H9 (cell line): Measurements from ENCODE around the gene WDR17. TPM values are rescaled to one million over a fixed set of nuclear protein-coding genes. Genes with fewer than 3 reads are reported as not detected.
A peak's percentile ranks its signal among the peaks of the same experiment; 100 is the strongest.

Experiments used
- DNase-seq: peaks from one replicate; pipeline ENCODE4 v3.0.0-alpha.2; 2017
- H2AFZ ChIP-seq: one replicate; pipeline ENCODE4 v1.6.1; 2013; ENCODE audit warnings: mild to moderate bottlenecking, low read length, control low read depth, moderate library complexity
- H2AK5ac ChIP-seq: 2 replicates; pipeline ENCODE4 v1.6.1; 2013; ENCODE audit warnings: low read length, control low read depth, mixed read lengths; ENCODE audit not compliant: insufficient read length
- H2BK120ac ChIP-seq: one replicate; pipeline ENCODE4 v1.6.1; 2013; ENCODE audit warnings: low read depth, mild to moderate bottlenecking, low read length, control low read depth, inconsistent platforms; ENCODE audit not compliant: poor library complexity, severe bottlenecking
- H2BK12ac ChIP-seq: 2 replicates; pipeline ENCODE4 v1.6.1; 2013; ENCODE audit warnings: low read length, control low read depth, mixed read lengths, low read depth; ENCODE audit not compliant: insufficient read length
- H2BK15ac ChIP-seq: 2 replicates; pipeline ENCODE4 v1.6.1; 2013; ENCODE audit warnings: low read depth, low read length, control low read depth
- H2BK20ac ChIP-seq: one replicate; pipeline ENCODE4 v1.6.1; 2013; ENCODE audit warnings: low read depth, mild to moderate bottlenecking, low read length, control low read depth, inconsistent platforms; ENCODE audit not compliant: poor library complexity, severe bottlenecking
- H2BK5ac ChIP-seq: 2 replicates; pipeline ENCODE4 v1.6.1; 2013; ENCODE audit warnings: low read length, control low read depth, mixed read lengths; ENCODE audit not compliant: insufficient read length
- H3K14ac ChIP-seq: 2 replicates; pipeline ENCODE4 v1.6.1; 2013; ENCODE audit warnings: low read length, control low read depth; ENCODE audit not compliant: insufficient read depth
- H3K18ac ChIP-seq: 2 replicates; pipeline ENCODE4 v1.6.1; 2013; ENCODE audit warnings: low read depth, mild to moderate bottlenecking, mixed read lengths, low read length, control low read depth; ENCODE audit not compliant: insufficient read length
- H3K23ac ChIP-seq: 2 replicates; pipeline ENCODE4 v1.6.1; 2013; ENCODE audit warnings: low read length, control low read depth, mixed read lengths, low read depth; ENCODE audit not compliant: insufficient read length
- H3K23me2 ChIP-seq: 2 replicates; pipeline ENCODE4 v1.6.1; 2013; ENCODE audit warnings: low read depth, mild to moderate bottlenecking, mixed read lengths, low read length, control low read depth; ENCODE audit not compliant: insufficient read length, poor library complexity, severe bottlenecking
- H3K27ac ChIP-seq: 2 replicates; pipeline ENCODE4 v1.5.1; 2013; ENCODE audit warnings: low read length, control low read depth, mixed read lengths, low read depth; ENCODE audit not compliant: insufficient read length
- H3K27me3 ChIP-seq: 2 replicates; pipeline ENCODE4 v1.6.1; 2013; ENCODE audit warnings: low read length, control low read depth, inconsistent platforms; ENCODE audit not compliant: insufficient read depth
- H3K4ac ChIP-seq: 2 replicates; pipeline ENCODE4 v1.6.1; 2013; ENCODE audit warnings: low read depth, mild to moderate bottlenecking, control low read depth, inconsistent platforms, low read length, moderate library complexity
- H3K4me1 ChIP-seq: 2 replicates; pipeline ENCODE4 v1.6.1; 2013; ENCODE audit warnings: low read length, control low read depth, inconsistent platforms; ENCODE audit not compliant: insufficient read depth
- H3K4me2 ChIP-seq: 2 replicates; pipeline ENCODE4 v1.6.1; 2013; ENCODE audit warnings: low read length, control low read depth, mixed read lengths; ENCODE audit not compliant: insufficient read length, insufficient read depth
- H3K56ac ChIP-seq: 2 replicates; pipeline ENCODE4 v1.6.1; 2013; ENCODE audit warnings: low read depth, mild to moderate bottlenecking, mixed read lengths, low read length, control low read depth; ENCODE audit not compliant: insufficient read length
- H3K79me1 ChIP-seq: 2 replicates; pipeline ENCODE4 v1.6.1; 2013; ENCODE audit warnings: low read depth, mild to moderate bottlenecking, moderate library complexity, low read length, control low read depth, inconsistent platforms; ENCODE audit not compliant: insufficient read depth, poor library complexity, severe bottlenecking
- H3K79me2 ChIP-seq: 2 replicates; pipeline ENCODE4 v1.6.1; 2013; ENCODE audit warnings: low read length, control low read depth, inconsistent platforms; ENCODE audit not compliant: insufficient read depth
- H3K9ac ChIP-seq: 2 replicates; pipeline ENCODE4 v1.6.1; 2013; ENCODE audit warnings: low read length, control low read depth, mixed read lengths; ENCODE audit not compliant: insufficient read length; ENCODE audit errors: extremely low read depth
- H3K9me3 ChIP-seq: one replicate; pipeline ENCODE4 v1.6.1; 2013; ENCODE audit warnings: low read depth, low read length, inconsistent platforms; ENCODE audit not compliant: control insufficient read depth
- H3T11ph ChIP-seq: one replicate; pipeline ENCODE4 v1.6.1; 2013; ENCODE audit warnings: mild to moderate bottlenecking, low read length, control low read depth, inconsistent platforms
- H4K20me1 ChIP-seq: one replicate; pipeline ENCODE4 v1.6.1; 2013; ENCODE audit not compliant: control insufficient read depth, insufficient read length, insufficient read depth
- H4K5ac ChIP-seq: 2 replicates; pipeline ENCODE4 v1.6.1; 2013; ENCODE audit warnings: low read depth, mild to moderate bottlenecking, mixed read lengths, low read length, control low read depth; ENCODE audit not compliant: insufficient read length
- H4K8ac ChIP-seq: replicated peaks from 2 replicates; pipeline ENCODE4 v1.6.1; 2013; ENCODE audit warnings: low read length, control low read depth, mixed read lengths, low read depth; ENCODE audit not compliant: insufficient read length
- H4K91ac ChIP-seq: 2 replicates; pipeline ENCODE4 v1.6.1; 2013; ENCODE audit warnings: low read depth, mild to moderate bottlenecking, moderate library complexity, mixed read lengths, low read length, control low read depth; ENCODE audit not compliant: insufficient read length
- H3K27ac Mint-ChIP-seq, 3 experiments: 2 replicates in 2 of 3; 3 replicates in 1 of 3; pipeline ENCODE4 v1.8.0; 2020 to 2021; ENCODE audit warnings: mixed read lengths in 3 of 3, mild to moderate bottlenecking in 1 of 3, moderate library complexity in 1 of 3
- H3K27me3 Mint-ChIP-seq: 2 replicates; pipeline ENCODE4 v1.8.0; 2021; ENCODE audit warnings: low read depth, mild to moderate bottlenecking, moderate library complexity, mixed read lengths
- H3K36me3 Mint-ChIP-seq, 3 experiments: 2 replicates in 2 of 3; 3 replicates in 1 of 3; pipeline ENCODE4 v1.8.0; 2020 to 2021; ENCODE audit warnings: low read depth in 3 of 3, mixed read lengths in 3 of 3; ENCODE audit not compliant: insufficient read depth in 1 of 3
- H3K4me1 Mint-ChIP-seq, 2 experiments: 2 replicates each; pipeline ENCODE4 v1.8.0; 2020; ENCODE audit warnings: mixed read lengths in 2 of 2
- H3K4me3 Mint-ChIP-seq, 2 experiments: 2 replicates in 1 of 2; 3 replicates in 1 of 2; pipeline ENCODE4 v1.8.0; 2020 to 2021; ENCODE audit warnings: mild to moderate bottlenecking in 2 of 2, mixed read lengths in 2 of 2, moderate library complexity in 1 of 2
- H3K9me3 Mint-ChIP-seq, 2 experiments: 2 replicates in 1 of 2; 3 replicates in 1 of 2; pipeline ENCODE4 v1.8.0; 2020; ENCODE audit warnings: mild to moderate bottlenecking in 2 of 2, mixed read lengths in 2 of 2, moderate library complexity in 1 of 2
- WGBS: extraction: QIAGEN DNeasy Blood & Tissue Kit; methylation state at CpG from one replicate; pipeline ENCODE4 v1.1.7; 2013; ENCODE audit warnings: missing lambda C conversion rate, low lambda C conversion rate, mixed read lengths; ENCODE audit not compliant: insufficient read length; ENCODE audit errors: extremely low coverage; 5-methylcytosine and 5-hydroxymethylcytosine counted together
- total RNA-seq: library from RNA; stranded (reverse); gene quantifications from 2 replicates; pipeline ENCODE4 v1.2.1, GENCODE V29; 2021
- TF ChIP-seq, protein P1 (sequence below): fragments of 200-600 bp; sonication (generic); conservative IDR thresholded peaks from 3 replicates; pipeline ENCODE4 v1.8.0; 2021; ENCODE audit warnings: antibody characterized with exemption, mild to moderate bottlenecking

WDR17 gene
- total RNA-seq, 1 experiment from 2014 or later = 2.6 TPM

- H3K79me2 ChIP-seq = no peaks in the 10 kb centered on the region
- H2BK15ac ChIP-seq = no peak overlapping the region
- H2AFZ ChIP-seq = peak overlapping the region; percentile 56
- H3K27ac ChIP-seq = no peak overlapping the region
- H3K4me2 ChIP-seq = no peak overlapping the region
- H2AK5ac ChIP-seq = no peak overlapping the region
- Mint-ChIP-seq H3K4me1 (no peaks in the 10 kb centered on the region), H3K9me3 (peaks cover under 1 to 3% of the 10 kb centered on the region in 2 experiments; a peak in 3 of 5 replicates), H3K4me3 (no peak overlapping the region), H3K27ac (no peak overlapping the region; a peak in 1 of 7 replicates), H3K36me3 (no peaks in the 10 kb centered on the region; a peak in 1 of 7 replicates), H3K27me3 (no peaks in the 10 kb centered on the region)
- no peaks in the 10 kb centered on the region for H3K9me3 ChIP-seq
- H3K4me1 ChIP-seq = no peaks in the 10 kb centered on the region
- H2BK20ac ChIP-seq = no peak overlapping the region
- H4K20me1 ChIP-seq = no peaks in the 10 kb centered on the region
- no peak overlapping the region for H2BK12ac ChIP-seq
- no peak overlapping the region for H3K14ac ChIP-seq
- no peak overlapping the region for H2BK5ac ChIP-seq
- H3K9ac ChIP-seq = no peak overlapping the region
- H3K23me2 ChIP-seq = no peaks in the 10 kb centered on the region
- WGBS = no CpG with 5 or more reads among the region's 2 CpGs
- no peak overlapping the region for H4K5ac ChIP-seq
- TF ChIP-seq, protein P1, sequence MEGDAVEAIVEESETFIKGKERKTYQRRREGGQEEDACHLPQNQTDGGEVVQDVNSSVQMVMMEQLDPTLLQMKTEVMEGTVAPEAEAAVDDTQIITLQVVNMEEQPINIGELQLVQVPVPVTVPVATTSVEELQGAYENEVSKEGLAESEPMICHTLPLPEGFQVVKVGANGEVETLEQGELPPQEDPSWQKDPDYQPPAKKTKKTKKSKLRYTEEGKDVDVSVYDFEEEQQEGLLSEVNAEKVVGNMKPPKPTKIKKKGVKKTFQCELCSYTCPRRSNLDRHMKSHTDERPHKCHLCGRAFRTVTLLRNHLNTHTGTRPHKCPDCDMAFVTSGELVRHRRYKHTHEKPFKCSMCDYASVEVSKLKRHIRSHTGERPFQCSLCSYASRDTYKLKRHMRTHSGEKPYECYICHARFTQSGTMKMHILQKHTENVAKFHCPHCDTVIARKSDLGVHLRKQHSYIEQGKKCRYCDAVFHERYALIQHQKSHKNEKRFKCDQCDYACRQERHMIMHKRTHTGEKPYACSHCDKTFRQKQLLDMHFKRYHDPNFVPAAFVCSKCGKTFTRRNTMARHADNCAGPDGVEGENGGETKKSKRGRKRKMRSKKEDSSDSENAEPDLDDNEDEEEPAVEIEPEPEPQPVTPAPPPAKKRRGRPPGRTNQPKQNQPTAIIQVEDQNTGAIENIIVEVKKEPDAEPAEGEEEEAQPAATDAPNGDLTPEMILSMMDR = peak; percentile 52
- no peak overlapping the region for H3K18ac ChIP-seq
- H4K8ac ChIP-seq = no peak overlapping the region
- DNase-seq = no peak
- no peak overlapping the region for H3K23ac ChIP-seq
- no peak overlapping the region for H3K4ac ChIP-seq
- H3K56ac ChIP-seq = no peak overlapping the region
- H2BK120ac ChIP-seq = no peak overlapping the region
- no peaks in the 10 kb centered on the region for H3K79me1 ChIP-seq
- H3K27me3 ChIP-seq = no peaks in the 10 kb centered on the region
- H3T11ph ChIP-seq = no peak overlapping the region
- no peak overlapping the region for H4K91ac ChIP-seq
Measured at GRCh38 chr4:176054942-176055341, 10.7 kb upstream of the WDR17 start.
